Cardiac muscle cell (in vitro differentiated cells and primary cell): ENCODE results near the gene DHX35. TPM values are rescaled to one million over a fixed set of nuclear protein-coding genes. Genes with fewer than 3 reads are reported as not detected.

Source experiments
- DNase-seq, 2 donors: peaks; one replicate each; pipeline versions ENCODE4 v3.0.0 to v3.0.0-alpha.2; 2010 to 2017; ENCODE audit warnings: low read depth in 1 of 2, low spot score in 1 of 2
- H3K27ac ChIP-seq: fragments of 200-600 bp; sonication (generic); 2 replicates; pipeline ENCODE4 v1.5.1; 2016
- H3K27me3 ChIP-seq: fragments of 200-600 bp; sonication (generic); 2 replicates; pipeline ENCODE4 v1.6.0; 2016; ENCODE audit warnings: control low read depth
- H3K36me3 ChIP-seq: fragments of 200-600 bp; sonication (generic); 2 replicates; pipeline ENCODE4 v1.5.1; 2016; ENCODE audit warnings: control low read depth
- H3K4me1 ChIP-seq: fragments of 200-600 bp; sonication (generic); 2 replicates; pipeline ENCODE4 v1.8.1; 2017; ENCODE audit warnings: low read depth, mild to moderate bottlenecking, mixed run types
- H3K4me3 ChIP-seq: fragments of 200-600 bp; sonication (generic); 2 replicates; pipeline ENCODE4 v1.5.1; 2016; ENCODE audit warnings: mild to moderate bottlenecking
- H3K9me3 ChIP-seq: fragments of 200-600 bp; sonication (generic); 2 replicates; pipeline ENCODE4 v1.5.1; 2017; ENCODE audit warnings: low read depth, mild to moderate bottlenecking, control low read depth
- polyA plus RNA-seq: library from polyadenylated mRNA; unstranded; fragments of >200 nt; fragmentation: Nextera tagmentation; extraction: Ambion mirVana; gene quantifications from 2 replicates; pipeline ENCODE4 v1.2.1, GENCODE V29; 2016
- total RNA-seq: library from RNA; depleted of rRNA; stranded (reverse); fragments of >200 nt; gene quantifications from 2 replicates; pipeline ENCODE4 v1.2.3, GENCODE V29; 2016
- TF ChIP-seq, protein P1 (sequence below): IDR thresholded peaks from 2 replicates; pipeline ENCODE4 v1.5.1; 2012; ENCODE audit warnings: low read depth, mild to moderate bottlenecking, low read length

The DHX35 gene
- total and polyA plus RNA-seq, 2 experiments from 2014 or later = 8.9 to 10.4 TPM

DNA sequence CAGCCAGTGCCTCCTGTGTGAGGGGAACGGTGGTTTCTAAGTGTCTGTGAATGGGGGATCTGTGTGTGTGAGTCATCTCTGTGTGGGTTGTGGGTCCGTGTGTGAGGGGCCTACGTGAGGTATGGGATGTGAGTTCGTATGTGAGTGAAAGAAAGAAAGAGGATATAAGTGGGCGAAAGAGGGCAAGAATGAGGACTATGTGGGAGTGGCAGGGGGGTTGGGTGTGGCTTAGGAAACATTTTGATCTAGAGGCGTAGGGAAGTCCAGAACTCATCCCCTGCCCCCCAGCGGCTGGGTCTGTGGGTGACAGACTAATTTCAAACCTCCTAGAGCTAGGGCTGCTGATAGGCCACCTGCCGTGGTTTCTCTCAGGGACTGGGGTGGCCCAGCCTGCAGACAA, 35.5 kb downstream of the DHX35 start:
- DNase-seq = no peak
- no peak overlapping the region for H3K27ac ChIP-seq
- TF ChIP-seq, protein P1, sequence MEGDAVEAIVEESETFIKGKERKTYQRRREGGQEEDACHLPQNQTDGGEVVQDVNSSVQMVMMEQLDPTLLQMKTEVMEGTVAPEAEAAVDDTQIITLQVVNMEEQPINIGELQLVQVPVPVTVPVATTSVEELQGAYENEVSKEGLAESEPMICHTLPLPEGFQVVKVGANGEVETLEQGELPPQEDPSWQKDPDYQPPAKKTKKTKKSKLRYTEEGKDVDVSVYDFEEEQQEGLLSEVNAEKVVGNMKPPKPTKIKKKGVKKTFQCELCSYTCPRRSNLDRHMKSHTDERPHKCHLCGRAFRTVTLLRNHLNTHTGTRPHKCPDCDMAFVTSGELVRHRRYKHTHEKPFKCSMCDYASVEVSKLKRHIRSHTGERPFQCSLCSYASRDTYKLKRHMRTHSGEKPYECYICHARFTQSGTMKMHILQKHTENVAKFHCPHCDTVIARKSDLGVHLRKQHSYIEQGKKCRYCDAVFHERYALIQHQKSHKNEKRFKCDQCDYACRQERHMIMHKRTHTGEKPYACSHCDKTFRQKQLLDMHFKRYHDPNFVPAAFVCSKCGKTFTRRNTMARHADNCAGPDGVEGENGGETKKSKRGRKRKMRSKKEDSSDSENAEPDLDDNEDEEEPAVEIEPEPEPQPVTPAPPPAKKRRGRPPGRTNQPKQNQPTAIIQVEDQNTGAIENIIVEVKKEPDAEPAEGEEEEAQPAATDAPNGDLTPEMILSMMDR = no peak
- H3K36me3 ChIP-seq = peaks cover 22% of the 10 kb centered on the region
- no peak overlapping the region for H3K4me3 ChIP-seq
- no peaks in the 10 kb centered on the region for H3K27me3 ChIP-seq
- no peaks in the 10 kb centered on the region for H3K4me1 ChIP-seq
- H3K9me3 ChIP-seq = no peaks in the 10 kb centered on the region

DNA sequence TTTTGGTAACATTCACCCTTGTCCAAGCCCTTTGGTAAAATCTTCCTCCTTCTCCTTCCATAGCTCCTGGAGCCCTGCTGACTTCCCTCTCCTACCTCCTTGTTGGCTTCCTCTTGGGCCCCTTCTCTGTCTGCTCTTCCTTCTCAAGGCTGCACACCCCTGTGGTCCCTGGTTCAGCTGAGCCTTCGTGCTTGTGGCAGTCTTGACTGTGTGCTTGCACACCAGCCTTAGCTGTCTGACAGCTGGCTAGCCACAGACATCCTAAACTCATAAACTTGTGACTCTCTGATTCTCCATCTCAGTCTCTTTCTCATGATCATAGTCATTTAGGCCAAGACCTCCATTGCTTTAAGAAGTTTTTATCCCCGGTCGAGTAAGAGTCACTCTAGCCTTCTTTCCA, 37.1 kb downstream of the DHX35 start:
- Histone ChIP-seq H3K27me3 (no peaks in the 10 kb centered on the region), H3K36me3 (peaks cover 28% of the 10 kb centered on the region), H3K4me3 (no peak overlapping the region), H3K4me1 (no peaks in the 10 kb centered on the region), H3K27ac (no peak overlapping the region), H3K9me3 (no peaks in the 10 kb centered on the region)
- DNase-seq = no peak
- TF ChIP-seq, protein P1 = no peak

DNA sequence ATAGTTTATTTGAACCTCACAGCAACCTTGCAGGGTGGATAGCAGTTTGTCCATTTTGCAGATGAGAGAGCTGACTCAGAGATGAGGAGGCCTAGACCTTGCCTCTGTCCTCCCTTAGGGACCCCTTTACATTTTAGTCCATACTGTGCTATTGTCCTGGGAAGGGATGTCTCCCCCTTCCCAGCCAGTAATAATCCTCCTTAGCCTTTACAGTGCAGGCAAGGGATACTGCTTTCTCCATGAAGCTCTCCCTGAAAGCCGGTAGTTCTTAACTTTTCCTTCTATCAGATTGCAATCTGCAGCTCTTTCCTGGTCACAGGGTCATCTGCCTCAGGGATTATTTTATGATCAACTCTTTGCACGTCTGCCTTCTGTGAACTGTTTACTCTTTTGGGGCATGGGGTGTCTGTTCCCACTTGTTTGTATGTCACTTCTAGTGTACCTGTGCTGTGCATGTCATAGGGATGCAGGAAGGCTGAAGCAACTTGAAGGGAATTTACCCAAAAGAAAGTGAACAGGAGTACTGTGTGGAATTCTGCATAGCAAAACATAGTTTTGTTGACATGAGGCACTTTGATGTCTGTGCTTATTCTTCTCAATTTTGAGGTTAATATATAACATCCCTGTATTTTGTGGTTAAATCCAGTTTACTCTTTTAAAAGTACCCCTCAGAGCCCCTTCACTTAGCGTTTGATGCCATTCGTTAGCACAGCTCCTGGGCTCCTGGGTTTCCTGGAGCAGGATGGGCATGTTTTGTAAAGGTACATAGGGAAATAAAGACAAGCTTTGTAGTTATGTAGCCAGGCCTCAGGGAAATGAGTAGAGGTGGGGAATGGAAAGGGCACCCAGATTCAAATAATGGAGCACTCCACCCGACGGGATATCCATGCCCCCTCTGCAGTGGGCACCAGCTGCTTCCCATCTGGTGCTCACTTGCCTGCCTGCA, 38.1 kb downstream of the DHX35 start:
- Histone ChIP-seq H3K27ac (no peak overlapping the region), H3K27me3 (no peaks in the 10 kb centered on the region), H3K4me1 (no peaks in the 10 kb centered on the region), H3K36me3 (peaks cover 25% of the 10 kb centered on the region), H3K4me3 (no peak overlapping the region), H3K9me3 (no peaks in the 10 kb centered on the region)
- TF ChIP-seq, protein P1 = no peak
- DNase-seq = no peak

DNA sequence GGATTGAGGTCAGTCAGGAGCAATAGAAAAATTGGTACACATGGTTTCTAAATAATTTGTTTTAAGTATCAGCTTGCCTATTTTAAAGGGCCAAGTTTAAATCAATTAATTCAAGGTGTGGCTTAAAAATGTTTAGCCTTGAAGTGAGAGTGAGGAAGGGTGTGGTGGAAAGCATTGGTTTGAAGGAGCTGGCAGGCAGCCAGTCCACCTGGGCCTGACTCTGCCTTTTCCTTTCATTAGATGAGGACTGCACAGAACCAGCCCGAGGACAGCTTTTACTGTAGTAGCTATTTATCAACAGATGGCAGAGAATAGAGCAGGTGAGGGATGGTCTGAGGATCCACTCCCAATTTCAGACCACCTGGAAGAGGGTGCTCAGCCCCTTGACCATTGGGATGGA, 42.4 kb downstream of the DHX35 start:
- TF ChIP-seq, protein P1 = no peak
- Histone ChIP-seq H3K9me3 (no peaks in the 10 kb centered on the region), H3K27ac (no peak overlapping the region), H3K4me1 (no peaks in the 10 kb centered on the region), H3K4me3 (no peak overlapping the region), H3K27me3 (no peaks in the 10 kb centered on the region), H3K36me3 (peaks cover 38% of the 10 kb centered on the region)
- no peak for DNase-seq

DNA sequence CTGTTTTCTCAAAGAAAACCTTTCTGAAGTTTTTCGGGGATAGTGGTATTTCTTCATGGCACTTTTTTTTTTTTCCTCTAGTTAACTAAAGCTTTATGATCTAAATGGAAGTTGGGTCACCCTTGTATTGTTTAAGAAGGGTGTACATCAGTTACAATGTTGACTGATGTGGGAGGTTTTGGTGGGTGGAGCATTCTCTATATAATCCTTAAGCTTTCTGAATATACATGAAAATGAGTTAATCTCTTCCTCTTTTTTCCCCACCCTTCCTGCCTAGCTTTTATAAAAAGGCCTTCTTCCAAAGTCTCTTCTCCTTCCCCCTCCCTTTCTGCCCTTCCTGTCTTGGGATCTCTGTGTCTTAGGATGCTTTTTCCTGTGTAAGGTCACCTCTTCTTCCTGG, 47.2 kb downstream of the DHX35 start:
- no peak overlapping the region for H3K4me3 ChIP-seq

More for the DNA sequence above, 47.2 kb downstream of the DHX35 start:
- peaks cover 31% of the 10 kb centered on the region for H3K36me3 ChIP-seq
- no peaks in the 10 kb centered on the region for H3K27me3 ChIP-seq
- TF ChIP-seq, protein P1 = no peak
- no peak for DNase-seq
- H3K4me1 ChIP-seq = no peaks in the 10 kb centered on the region
- H3K27ac ChIP-seq = no peak overlapping the region
- no peaks in the 10 kb centered on the region for H3K9me3 ChIP-seq
